ENCODE data around the gene SMARCD2.
"Not testable (repeated sequence)": the region's sequence is repeated elsewhere in the genome, so short reads cannot be mapped to it uniquely, and the experiment has no call there.

The SMARCD2 gene

GRCh38 chr17:63850401-63850800 lies 7.9 kb upstream of the SMARCD2 start:
- in situ Hi-C loops (cut with HindIII; ENCODE audit: low pct_ligation_motif_present, low sequenced_read_pairs): no loop called here
- DNase-seq: no peak
- Histone ChIP-seq H3K27me3 (replicated peaks) (no peaks in the 10 kb centered on the region), H3K27ac (no peak overlapping the region), H3K36me3 (replicated peaks) (no peaks in the 10 kb centered on the region), H3K4me3 (ENCODE audit: low read depth, low read length) (no peak overlapping the region)
- TF ChIP-seq, protein P1, sequence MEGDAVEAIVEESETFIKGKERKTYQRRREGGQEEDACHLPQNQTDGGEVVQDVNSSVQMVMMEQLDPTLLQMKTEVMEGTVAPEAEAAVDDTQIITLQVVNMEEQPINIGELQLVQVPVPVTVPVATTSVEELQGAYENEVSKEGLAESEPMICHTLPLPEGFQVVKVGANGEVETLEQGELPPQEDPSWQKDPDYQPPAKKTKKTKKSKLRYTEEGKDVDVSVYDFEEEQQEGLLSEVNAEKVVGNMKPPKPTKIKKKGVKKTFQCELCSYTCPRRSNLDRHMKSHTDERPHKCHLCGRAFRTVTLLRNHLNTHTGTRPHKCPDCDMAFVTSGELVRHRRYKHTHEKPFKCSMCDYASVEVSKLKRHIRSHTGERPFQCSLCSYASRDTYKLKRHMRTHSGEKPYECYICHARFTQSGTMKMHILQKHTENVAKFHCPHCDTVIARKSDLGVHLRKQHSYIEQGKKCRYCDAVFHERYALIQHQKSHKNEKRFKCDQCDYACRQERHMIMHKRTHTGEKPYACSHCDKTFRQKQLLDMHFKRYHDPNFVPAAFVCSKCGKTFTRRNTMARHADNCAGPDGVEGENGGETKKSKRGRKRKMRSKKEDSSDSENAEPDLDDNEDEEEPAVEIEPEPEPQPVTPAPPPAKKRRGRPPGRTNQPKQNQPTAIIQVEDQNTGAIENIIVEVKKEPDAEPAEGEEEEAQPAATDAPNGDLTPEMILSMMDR (IDR thresholded peaks at IDR 0.05; ENCODE audit: low read depth, low read length, missing control alignments): no peak

- in situ Hi-C loops (cut with HindIII; ENCODE audit: low pct_ligation_motif_present, low sequenced_read_pairs): no loop called here
- peak overlapping the region; percentile 70 for H3K27ac ChIP-seq
- H3K27me3 ChIP-seq (replicated peaks): no peaks in the 10 kb centered on the region
- DNase-seq: peak; percentile 86
- peak overlapping the region; percentile 41 for H3K4me3 ChIP-seq (ENCODE audit: low read depth, low read length)
- no peaks in the 10 kb centered on the region for H3K36me3 ChIP-seq (replicated peaks)
- TF ChIP-seq, protein P1 (IDR thresholded peaks at IDR 0.05; ENCODE audit: low read depth, low read length, missing control alignments): peak; percentile 71
Observed at GRCh38 chr17:63848834-63849689, 6.6 kb upstream of the SMARCD2 start.

DNA sequence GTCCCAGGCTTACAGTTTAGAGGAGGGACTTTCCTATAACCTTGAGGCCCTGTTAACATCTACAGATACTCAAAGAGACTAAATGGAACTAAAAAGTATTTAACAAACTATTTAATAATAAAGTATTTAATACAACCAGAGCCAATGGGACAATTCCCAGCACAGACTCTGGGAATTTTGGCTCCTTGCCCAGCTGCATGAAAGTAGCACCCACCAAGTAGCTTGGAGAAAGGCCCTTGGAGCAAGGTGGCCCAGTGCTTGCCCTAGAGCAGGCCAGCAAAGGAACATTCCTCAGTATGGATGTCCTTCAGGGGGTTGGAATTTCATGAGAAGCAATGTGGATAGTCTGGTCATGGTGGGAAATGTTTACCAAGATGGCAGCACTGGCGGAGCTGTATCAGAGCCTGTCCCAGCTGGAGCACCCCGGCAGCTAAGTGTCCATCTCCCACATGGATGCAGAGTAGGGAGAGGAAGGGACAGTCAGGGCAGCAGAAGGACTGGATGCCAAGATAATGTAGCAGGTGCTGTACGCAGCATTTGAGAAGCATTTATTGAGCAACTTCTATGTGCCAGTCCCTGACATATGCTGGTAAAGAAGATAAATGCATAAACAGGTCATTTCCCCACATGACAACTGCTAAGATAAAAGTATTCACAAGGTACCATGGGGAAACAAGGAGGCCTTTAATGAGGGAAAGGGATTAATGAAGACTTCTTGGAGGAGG lies 5.2 kb upstream of the SMARCD2 start:
- H3K27me3 ChIP-seq (replicated peaks): no peaks in the 10 kb centered on the region
- TF ChIP-seq, protein P1 (IDR thresholded peaks at IDR 0.05; ENCODE audit: low read depth, low read length, missing control alignments): no peak
- no peak overlapping the region for H3K4me3 ChIP-seq (ENCODE audit: low read depth, low read length)
- H3K36me3 ChIP-seq (replicated peaks): no peaks in the 10 kb centered on the region
- no peak for DNase-seq
- H3K27ac ChIP-seq: no peak overlapping the region
- in situ Hi-C loops (cut with HindIII; ENCODE audit: low pct_ligation_motif_present, low sequenced_read_pairs): no loop called here

GRCh38 chr17:63845509-63845908 lies 3.0 kb upstream of the SMARCD2 start:
- DNase-seq: no peak
- H3K27me3 ChIP-seq (replicated peaks): no peaks in the 10 kb centered on the region
- no peak overlapping the region for H3K4me3 ChIP-seq (ENCODE audit: low read depth, low read length)
- in situ Hi-C loops (cut with HindIII; ENCODE audit: low pct_ligation_motif_present, low sequenced_read_pairs): no loop called here
- H3K27ac ChIP-seq: no peak overlapping the region
- TF ChIP-seq, protein P1 (IDR thresholded peaks at IDR 0.05; ENCODE audit: low read depth, low read length, missing control alignments): no peak
- H3K36me3 ChIP-seq (replicated peaks): no peaks in the 10 kb centered on the region

DNA sequence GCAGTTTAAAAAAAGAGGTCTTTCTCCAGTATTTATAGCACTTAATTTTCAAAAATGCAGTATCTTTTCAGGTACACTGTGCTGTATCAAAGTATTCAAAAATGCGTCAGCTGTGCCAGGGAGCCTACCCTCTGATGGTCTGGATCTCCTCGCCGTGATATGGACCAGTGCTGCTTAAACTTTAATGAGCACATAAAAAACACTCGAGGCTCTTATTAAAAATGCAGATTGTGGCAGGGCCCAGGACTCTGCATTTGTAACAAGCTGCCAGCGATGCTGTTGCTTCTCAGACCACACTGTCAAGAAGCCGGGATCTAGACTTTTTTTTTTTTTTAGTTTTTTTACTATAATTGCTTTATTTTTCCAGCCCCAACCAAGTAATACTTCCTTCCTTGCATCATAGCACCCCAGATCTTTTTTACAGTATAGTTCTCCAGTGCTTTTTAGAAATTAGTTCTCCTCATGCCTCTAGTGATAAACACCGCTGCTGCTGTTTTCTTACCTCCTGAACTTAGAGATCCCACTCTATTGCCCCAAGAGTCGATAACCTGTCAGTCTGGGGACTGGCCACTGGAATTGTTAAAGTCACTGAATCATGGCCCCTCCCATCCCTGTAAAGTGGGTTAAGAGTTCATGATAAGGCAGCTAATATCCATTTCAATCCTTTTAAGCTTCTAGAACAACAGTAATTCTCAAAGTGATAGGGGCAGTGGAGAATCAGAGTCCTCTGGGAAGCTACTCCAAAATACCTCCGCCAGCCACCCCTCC lies 1.6 kb upstream of the SMARCD2 start:
- in situ Hi-C loops (cut with HindIII; ENCODE audit: low pct_ligation_motif_present, low sequenced_read_pairs): no loop called here
- TF ChIP-seq, protein P1 (IDR thresholded peaks at IDR 0.05; ENCODE audit: low read depth, low read length, missing control alignments): no peak
- Histone ChIP-seq H3K27ac (no peak overlapping the region), H3K4me3 (ENCODE audit: low read depth, low read length) (no peak overlapping the region), H3K27me3 (replicated peaks) (no peaks in the 10 kb centered on the region), H3K36me3 (replicated peaks) (no peaks in the 10 kb centered on the region)
- no peak for DNase-seq

DNA sequence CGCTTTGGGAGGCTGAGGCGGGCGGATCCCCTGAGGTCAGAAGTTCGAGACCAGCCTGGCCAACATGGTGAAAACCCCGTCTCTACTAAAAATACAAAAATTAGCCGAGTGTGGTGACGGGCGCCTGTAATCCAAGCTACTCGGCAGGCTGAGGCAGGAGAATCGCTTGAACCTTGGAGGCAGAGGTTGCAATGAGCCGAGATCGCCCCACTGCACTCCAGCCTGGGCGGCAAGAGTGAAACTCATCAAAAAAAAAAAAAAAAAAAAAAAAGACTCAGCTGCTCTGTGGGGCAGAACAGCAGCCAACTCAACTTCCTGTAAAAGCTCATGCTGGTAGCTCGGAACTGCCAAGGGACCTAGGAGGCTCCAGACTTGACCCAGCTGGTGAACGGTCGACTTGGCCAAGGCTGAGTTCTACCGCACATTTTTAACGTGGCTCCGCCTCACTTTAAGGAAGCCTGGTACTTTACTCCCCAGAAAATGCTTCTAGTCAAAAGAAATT lies 953 bp upstream of the SMARCD2 start:
- H3K36me3 ChIP-seq (replicated peaks); H3K27me3 ChIP-seq (replicated peaks); in situ Hi-C loops (cut with HindIII; ENCODE audit: low pct_ligation_motif_present, low sequenced_read_pairs): not testable (repeated sequence)
- peak; percentile 27 for DNase-seq
- Histone ChIP-seq H3K27ac (peak overlapping the region; percentile 55), H3K4me3 (ENCODE audit: low read depth, low read length) (peak overlapping the region; percentile 84)
